GM13977 (cell line): ENCODE measurements around the gene BTBD16.

ENCODE experiments used
- DNase-seq: peaks from one replicate; pipeline ENCODE4 v3.0.0; 2012; ENCODE audit warnings: low spot score
- CTCF ChIP-seq: IDR thresholded peaks from 2 replicates; pipeline ENCODE4 v1.5.1; 2012; ENCODE audit warnings: mild to moderate bottlenecking, control low read depth; ENCODE audit not compliant: insufficient read depth; ENCODE audit errors: extremely low read depth, missing control alignments
- in situ Hi-C: fragments of 300-500 bp; cut with MboI; formaldehyde crosslinking; loops from one replicate; pipeline ENCODE4 v1.12.0; 2022; ENCODE audit warnings: low sequenced_read_pairs, low pct_unique_long_range_greater_than_20kb, mixed read lengths, inconsistent platforms; ENCODE audit not compliant: unreplicated experiment

The BTBD16 gene

DNA sequence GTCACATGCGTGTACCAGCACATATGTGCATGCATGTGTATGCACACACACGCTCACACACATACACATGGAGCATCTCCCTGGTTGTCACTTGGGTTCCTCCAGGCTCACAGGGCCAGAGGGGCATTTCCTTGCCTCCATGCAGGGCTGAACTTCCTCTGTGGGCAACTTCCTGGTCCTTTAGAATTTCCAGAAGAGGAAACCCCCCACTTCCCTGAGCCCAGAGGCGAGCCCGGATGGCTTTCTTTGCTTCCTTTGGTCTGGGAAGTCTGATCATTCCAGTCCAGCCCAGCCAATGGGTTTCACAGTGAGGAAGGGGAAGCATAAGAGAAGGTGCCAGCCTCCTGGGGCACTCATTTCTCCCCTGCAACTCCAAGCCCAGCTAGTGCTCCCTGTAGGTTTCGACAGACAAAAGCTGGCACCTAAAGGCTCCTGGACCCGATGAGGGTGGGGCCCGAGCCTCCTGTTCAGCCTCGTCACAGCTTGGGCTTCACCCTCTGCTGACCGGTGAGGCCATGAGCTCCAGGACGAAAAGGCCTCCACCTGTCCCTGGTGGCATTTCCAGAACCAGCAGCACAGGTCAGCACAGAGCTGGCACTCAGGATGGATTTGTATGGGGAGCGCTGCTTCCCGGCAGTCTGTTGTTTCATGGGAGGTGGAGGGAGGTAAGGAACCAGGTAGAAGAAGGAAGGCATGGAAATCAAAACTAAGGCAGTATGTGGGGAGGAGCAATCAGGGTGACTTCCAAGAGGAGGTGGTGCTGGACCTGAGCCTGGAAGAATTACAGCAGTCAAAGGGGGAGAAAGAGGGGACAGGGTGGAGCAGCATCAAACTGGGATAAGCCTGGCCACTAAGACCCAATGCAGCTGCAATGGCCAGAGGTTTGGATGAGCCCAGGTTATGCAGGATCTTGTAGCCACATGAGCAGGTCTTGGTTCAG is 23.7 kb downstream of the BTBD16 start:
- in situ Hi-C loops: loop anchor here (25.0 kb wide), 1 partner anchor 268 kb away; the partner anchor contains the start of gene DMBT1

DNA sequence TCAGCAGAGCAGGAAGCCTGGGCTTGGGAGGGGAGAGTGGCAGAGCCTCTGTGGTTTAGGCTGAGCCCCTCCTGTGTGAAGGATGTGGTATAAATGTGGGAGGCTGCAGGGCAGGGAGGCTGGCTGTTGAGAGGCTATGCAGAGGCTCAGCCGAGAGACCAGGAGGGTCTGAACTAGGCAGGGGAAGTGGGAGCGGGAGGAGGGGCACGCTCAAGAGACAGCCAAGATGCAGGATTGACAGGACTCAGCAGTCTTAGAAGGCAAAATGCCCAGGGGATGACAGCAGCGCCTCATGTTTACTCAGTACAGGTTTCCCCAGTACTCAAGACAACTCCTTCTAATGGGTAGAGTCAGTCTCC is 24.3 kb downstream of the BTBD16 start:
- DNase-seq: no peak
- in situ Hi-C loops: loop anchor here (25.0 kb wide), 1 partner anchor 267 kb away; the partner anchor contains the start of gene DMBT1
- no peak for TF ChIP-seq CTCF

More for the DNA sequence above, 23.7 kb downstream of the BTBD16 start:
- DNase-seq: no peak
- TF ChIP-seq CTCF: no peak

DNA sequence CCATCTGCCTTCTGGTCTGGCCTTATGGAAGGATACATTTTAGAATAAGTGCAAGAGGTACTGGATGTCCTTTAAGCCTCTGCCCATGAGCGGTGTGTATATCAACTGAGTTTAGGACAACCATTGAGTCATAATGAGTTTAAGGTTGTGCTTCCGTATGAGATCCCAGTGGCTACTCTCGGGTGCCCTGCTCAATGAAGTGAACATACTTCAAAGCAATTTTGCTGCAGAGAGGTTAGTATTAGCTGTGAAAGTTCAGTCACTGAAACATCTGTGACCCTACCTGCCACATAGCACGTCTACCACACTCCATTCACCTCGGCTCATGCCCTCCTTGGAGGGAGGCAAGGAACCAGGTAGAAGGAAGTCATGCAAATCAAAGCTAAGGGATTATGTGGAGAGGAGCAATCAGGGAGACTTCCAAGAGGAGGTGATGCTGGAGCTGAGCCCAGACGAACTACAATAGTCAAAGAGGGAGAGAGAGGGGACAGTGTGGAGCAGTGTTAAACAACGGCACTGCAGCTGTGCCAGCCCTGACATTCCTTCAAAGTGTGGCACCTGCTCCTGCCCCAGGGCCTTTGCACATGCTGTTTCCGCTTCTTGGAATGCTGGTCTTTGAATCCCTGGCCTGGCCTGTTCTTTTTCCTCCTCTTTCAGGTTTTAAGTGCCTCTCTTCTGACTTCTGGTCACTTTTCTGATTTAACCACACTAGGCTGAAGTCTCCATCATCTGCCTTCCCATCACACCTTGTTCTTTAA is 25.4 kb downstream of the BTBD16 start:
- in situ Hi-C loops: loop anchor here (25.0 kb wide), 1 partner anchor 266 kb away; the partner anchor contains the start of gene DMBT1
- TF ChIP-seq CTCF: no peak
- no peak for DNase-seq

DNA sequence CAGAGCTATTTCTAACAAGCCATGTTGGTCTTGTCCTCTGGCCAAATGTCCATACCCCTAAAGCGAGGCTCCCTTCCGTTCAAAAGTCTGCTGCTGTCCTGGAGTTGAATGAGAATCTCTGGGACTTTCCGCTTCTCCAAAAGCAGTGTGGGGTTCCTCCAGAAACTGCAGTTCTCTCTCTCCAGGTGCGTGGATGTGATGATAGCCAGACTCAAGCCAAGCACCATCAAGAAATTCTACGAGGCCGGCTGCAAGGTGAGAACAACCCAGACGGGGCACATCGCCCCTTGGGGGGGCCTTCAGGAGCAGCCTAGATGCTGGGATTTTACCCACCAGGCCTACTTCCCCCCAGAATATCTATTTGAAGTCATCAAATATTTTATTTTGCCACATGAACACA is 26.5 kb downstream of the BTBD16 start:
- no peak for DNase-seq
- in situ Hi-C loops: loop anchor here (25.0 kb wide), 1 partner anchor 265 kb away; the partner anchor contains the start of gene DMBT1
- no peak for TF ChIP-seq CTCF

DNA sequence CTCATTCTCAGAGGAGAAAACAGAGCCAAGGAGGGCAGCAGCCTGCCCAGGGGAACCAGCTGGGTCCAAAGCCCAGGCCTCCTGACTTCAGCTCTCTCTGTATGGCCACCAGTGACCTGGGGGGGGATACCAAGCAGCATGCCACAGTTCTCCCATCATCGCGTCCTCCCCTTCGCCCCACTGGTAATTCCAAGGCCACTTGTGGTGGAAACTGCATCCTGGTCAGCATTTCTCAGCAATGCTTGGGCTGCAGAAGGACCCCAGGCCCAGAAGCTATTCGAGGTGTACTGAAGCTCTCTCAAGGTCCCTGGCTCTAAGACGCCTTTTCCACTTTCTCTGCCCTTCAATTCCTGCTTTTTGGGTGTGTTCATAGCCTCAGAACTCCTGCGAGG is 27.1 kb downstream of the BTBD16 start:
- in situ Hi-C loops: loop anchor here (25.0 kb wide), 1 partner anchor 264 kb away; the partner anchor contains the start of gene DMBT1
- no peak for TF ChIP-seq CTCF

GRCh38 chr10:122298598-122299301 is 27.7 kb downstream of the BTBD16 start:
- in situ Hi-C loops: loop anchor here (25.0 kb wide), 1 partner anchor 264 kb away; the partner anchor contains the start of gene DMBT1
- peak; percentile 90 for TF ChIP-seq CTCF
- DNase-seq: peak; percentile 77

More for the DNA sequence above, 27.1 kb downstream of the BTBD16 start:
- no peak for DNase-seq
